Stimulated activated CD4-positive, alpha-beta T cell treated with anti-CD3 and anti-CD28 coated beads, Interleukin-12 subunit alpha, Interleukin-12 subunit beta, amount 100 ng/mL, for 48 hours (primary cell): ENCODE results near the gene PTPDC1.
"Not testable (repeated sequence)": the region's sequence is repeated elsewhere in the genome, so short reads cannot be mapped to it uniquely, and the experiment has no call there.

Experiments
- DNase-seq, 3 donors: peaks; one replicate each; pipeline ENCODE4 v3.0.0-alpha.2; 2020; ENCODE audit warnings: low read depth in 2 of 3, low spot score in 1 of 3

Gene PTPDC1

DNA sequence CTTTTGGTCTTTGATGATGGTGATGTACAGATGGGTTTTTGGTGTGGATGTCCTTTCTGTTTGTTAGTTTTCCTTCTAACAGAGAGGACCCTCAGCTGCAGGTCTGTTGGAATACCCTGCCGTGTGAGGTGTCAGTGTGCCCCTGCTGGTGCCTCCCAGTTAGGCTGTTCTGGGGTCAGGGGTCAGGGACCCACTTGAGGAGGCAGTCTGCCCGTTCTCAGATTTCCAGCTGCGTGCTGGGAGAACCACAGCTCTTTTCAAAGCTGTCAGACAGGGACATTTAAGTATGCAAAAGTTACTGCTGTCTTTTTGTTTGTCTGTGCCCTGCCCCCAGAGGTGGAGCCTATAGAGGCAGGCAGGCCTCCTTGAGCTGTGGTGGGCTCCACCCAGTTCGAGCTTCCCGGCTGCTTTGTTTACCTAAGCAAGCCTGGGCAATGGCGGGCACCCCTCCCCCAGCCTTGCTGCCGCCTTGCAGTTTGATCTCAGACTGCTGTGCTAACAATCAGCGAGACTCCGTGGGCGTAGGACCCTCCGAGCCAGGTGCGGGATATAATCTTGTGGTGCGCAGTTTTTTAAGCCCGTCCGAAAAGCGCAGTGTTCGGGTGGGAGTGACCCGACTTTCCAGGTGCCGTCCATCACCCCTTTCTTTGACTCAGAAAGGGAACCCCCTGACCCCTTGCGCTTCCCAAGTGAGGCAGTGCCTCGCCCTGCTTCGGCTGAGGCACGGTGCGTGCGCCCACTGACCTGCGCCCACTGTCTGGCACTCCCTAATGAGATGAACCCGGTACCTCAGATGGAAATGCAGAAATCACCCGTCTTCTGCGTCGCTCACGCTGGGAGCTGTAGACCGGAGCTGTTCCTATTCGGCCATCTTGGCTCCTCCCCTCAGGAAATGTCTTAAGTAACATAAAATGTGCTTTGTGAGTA, 10.2 kb downstream of the PTPDC1 start:
- not testable (repeated sequence) for DNase-seq

DNA sequence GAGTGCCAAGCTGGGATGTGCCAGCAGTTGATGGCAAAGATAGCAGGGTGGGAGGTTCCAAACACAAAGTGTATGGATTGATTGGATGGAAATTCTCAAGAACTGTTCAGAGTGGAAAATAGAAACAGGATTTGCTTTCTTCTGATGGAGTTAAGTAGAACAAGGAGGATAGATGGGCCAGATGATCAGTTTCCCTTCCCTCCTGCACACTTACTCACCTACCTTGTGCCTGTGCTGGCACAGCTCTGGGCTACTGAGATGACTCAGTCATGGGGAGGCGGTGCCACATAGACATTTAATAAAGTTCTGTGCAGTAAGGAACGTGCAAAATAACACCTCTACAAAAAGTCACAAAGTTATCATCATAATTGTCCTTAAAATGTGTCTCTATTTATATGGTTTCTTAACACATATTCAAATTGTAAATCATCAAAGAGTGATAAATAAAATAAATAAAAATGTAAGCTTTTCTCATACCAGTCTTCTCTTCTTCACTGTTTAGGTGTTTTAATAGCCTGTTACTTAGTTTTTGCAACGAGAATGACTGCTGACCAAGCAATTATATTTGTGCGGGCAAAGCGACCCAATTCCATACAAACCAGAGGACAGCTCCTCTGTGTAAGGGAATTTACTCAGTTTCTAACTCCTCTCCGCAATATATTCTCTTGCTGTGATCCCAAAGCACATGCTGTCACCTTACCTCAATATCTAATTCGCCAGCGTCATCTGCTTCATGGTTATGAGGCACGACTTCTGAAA, 12.7 kb downstream of the PTPDC1 start:
- no peak for DNase-seq

DNA sequence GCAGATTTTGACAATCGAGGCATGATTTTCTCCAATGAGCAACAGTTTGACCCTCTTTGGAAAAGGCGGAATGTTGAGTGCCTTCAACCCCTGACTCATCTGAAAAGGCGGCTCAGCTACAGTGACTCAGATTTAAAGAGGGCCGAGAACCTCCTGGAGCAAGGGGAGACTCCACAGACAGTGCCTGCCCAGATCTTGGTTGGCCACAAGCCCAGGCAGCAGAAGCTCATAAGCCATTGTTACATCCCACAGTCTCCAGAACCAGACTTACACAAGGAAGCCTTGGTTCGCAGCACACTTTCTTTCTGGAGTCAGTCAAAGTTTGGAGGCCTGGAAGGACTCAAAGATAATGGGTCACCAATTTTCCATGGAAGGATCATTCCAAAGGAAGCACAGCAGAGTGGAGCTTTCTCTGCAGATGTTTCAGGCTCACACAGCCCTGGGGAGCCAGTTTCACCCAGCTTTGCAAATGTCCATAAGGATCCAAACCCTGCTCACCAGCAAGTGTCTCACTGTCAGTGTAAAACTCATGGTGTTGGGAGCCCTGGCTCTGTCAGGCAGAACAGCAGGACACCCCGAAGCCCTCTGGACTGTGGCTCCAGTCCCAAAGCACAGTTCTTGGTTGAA, 13.6 kb downstream of the PTPDC1 start:
- DNase-seq, result no peak

DNA sequence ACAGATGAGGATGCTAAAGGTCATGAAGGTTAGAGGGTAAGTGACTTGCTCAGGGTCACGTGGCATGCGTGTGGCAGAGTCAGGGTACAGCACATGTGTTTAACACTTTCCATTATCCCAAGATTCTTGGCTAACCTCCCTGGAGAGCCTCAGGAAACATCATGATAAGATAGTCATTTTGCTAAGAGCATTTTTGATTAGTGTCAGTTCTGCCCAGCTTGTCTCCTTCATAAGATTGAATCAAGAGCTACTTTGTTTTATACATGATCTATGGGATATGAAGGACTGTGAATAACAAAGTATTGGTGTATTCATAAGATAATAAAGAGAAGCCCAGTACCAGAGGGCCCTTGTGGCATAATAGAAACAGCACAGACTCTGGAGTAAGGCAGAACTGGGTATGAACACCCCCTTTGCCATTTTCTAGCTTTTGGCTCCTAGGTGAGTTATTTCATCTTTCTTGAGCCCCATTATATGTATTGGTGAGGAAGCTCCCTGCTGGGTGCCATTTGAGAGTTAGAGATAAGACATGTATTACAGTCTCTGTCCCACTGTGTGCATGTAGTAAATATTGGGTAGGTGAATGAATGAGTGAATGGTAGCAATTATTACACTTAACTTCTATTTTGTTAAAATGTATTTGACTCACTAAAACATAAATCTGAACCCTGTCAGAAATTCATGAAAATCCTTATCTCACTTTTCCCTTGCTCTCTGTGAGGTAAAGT, 16.1 kb downstream of the PTPDC1 start:
- no peak for DNase-seq

DNA sequence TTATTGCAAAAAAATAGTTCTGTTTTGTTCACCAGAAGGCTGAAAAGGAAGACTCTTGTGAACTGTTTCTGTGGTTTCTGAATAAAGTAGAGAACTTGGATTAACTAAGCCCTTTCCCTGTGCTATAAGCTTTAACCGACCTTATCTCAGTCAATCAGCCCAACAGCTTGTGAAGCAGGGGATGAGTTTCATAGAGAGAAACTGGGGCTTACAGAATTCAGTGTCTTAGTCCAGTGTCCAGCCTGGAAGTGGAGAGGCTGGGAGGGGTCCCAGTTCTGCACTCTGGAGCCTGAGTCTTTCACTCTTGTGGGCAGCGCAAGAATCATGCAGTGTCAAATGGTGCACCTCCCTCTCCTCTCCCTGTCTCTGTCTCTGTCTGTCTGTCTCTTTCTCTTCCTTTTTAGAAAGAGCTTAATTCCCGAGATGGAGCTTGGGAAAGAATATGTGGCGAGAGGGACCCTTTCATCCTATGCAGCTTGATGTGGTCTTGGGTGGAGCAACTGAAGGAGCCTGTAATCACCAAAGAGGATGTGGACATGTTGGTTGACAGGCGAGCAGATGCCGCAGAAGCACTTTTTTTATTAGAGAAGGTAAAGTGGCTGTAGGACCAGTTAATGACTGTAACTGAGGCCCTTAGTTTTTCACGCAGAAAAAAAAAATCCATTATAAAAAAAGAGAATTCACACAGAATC, 17.0 kb downstream of the PTPDC1 start:
- DNase-seq, result no peak

DNA sequence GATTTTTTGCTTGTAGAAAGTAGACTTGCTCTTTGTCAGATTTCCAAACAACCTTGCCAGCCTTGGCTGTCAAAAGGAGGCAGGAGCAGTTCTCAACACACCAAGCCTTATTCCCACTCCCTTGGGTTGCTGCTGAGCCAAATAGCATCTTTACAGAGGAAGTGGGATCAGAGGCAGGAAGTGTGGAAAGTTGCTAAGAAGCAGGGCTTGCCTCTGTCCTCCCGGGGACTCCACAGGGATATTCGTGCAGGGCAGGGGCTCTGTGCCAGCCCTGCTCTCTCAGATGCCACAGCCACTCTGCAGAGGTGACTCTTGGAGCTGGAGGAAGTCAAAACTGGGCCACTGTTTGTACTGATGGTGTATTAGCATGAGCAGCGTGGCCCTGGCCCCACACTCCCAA, 24.3 kb downstream of the PTPDC1 start:
- DNase-seq, result no peak

DNA sequence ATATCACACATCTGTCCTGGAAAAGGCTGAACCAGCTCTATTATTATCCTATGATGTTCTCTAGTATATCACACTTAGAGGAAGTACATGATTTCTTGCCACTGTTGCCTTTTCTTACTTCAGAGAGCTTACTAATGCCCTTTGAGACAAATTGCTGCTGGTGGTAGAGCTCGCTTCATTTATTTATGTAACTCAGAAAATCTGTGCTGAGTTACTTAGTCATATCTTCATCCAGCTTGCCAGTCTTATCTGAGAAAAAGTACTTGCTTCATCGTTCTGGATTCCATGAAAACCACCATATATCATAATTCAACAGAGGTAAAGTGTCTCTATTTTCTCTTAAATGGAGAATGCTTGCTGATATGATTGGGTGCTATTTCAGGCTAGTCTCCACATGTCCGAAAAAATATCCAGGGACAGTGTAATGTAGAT, 26.6 kb downstream of the PTPDC1 start:
- no peak for DNase-seq

DNA sequence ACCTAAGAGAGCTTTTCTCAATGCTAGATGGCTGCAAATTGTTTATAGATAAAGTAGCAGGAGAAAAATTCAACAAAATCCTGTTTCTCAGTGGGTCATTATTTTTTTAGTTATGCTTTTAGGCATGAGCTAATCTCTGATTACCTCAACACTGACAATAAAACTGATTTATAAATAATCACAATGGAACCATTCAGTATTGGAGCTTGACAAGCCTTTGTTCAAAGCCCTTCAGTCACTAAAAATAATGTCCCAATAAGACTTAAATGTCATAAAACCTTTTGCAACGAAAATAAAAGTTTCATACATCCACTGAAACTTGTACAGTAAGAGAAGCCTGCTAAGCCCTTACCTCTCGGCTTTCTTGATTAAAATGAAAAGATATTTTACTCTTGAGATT, 27.2 kb downstream of the PTPDC1 start:
- DNase-seq, result no peak

DNA sequence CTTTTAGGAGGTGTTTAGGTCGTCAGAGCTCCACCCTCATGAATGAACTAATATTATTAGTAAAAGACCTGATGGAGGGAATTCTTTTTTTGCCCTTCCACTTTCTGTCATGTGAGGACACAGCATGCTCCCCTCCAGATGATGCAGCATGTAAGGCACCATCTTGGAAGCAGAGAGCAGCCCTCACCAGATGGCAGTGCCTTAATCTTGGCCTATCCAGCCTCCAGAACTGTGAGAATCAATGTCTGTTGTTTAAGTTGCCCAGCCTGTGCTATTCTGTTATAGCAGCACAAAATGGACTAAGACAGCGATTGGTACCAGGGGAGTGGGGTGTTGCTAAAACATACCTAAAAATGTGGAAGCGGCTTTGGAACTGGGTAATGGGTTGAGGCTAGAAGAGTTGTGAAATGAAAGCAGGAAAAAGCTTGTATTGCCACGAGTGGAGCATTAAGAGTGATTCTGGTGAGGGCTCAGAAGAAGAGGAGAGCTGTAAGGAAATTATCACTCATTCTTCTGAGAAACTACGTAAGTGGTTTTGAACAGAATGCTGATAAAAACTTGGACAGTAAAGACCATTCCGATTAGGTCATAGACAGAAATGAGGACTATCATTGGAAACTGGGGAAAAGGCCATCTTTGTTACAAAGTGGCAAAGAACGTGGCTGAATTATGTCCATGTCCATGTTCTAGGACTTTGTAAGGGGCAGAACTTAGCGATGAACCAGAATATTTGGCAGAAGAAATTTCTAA, 28.6 kb downstream of the PTPDC1 start:
- no peak for DNase-seq

DNA sequence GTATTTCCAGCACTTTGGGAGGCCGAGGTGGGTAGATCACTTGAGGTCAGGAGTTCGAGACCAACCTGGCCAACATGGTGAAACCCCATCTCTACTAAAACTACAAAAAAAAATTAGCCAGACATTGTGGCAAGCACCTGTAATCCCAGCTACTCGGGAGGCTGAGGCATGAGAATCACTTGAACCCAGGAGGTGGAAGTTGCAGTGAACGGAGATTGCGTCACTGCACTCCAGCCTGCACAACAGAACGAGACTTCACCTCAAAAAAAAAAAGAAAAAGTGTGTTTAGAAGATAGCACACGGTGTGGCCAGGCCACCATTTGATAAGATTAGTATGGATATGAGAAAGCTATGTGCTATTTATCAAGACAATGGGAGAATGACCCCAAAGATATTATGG, 35.8 kb downstream of the PTPDC1 start:
- DNase-seq, result not testable (repeated sequence)

DNA sequence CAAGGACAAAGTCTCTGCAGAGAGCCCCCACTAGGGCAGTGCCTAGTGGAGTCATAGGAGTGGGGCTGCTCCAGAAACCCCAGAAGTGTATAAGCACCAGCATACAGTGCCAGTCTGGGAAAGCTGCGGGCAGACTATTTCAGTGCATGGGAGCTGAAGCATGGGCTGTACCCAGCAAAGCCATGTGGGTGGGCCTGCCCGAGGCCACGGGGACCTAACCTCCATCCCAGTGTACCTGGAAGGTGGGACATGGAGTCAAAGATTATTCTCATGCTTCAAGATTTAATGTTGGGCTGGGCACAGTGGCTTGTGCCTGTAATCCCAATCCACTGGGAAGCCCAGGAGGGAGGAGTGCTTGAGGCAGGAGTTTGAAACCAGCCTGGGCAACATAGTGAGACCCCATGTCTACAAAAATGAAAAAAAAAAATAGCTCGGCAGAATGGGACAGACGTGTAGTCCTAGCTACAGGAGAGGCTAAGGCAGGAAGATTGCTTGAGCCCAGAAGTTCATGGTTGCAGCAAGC, 36.7 kb downstream of the PTPDC1 start:
- no peak for DNase-seq

DNA sequence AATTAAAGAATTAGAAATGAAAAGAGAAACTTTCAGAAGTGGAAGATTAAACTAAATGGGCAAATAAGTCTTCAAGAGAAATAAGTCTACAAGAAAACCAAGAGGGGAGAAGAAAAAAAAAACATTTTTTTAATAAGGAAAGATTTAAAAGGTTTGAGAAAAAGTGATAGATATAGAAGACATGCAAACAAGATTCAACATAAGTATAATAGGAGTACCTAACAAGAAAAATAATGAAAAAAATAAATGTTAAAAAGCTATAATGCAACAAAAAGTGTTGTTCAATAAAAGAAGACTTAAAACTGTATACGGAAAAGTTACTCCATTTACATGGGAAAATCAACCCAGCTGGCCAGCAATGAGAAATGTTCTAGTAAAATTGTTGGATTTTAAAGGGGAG, 42.6 kb downstream of the PTPDC1 start:
- no peak for DNase-seq

DNA sequence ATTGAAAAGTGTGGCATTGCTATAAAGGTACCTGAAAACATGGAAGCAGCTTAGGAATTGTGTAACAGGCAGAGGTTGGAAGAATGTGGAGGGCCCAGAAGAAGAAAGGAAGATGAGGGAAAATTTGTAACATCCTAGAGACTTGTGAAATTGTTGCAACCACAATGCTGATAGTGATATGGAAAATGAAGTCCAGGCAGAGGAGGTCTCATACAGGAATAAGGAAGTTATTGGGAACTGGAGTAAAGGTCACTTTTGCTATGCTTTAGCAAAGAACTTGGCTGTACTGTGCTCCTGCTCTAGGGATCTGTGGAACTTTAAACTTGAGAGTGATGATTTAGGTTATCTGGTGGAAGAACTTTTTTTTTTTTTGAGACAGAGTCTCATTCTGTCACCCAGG, 43.5 kb downstream of the PTPDC1 start:
- DNase-seq, result no peak

DNA sequence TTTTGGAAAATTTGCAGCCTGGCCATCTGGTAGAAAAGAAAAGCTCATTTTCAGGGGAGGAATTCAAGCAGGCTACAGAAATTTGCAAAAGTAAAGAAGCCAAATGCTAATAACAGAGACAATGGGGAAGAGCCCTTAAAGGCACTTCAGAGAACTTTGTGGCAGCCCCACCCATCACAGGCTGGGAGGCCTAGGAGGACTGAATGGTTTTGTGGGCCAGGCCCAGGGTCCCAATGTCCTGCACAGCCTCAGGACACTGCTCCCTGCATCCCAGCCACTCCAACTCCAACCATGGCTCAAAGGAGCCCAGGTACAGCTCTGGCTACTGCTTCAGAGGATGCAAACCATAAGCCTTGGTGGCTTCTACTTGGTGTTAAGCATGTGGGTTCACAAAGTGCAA, 44.3 kb downstream of the PTPDC1 start:
- no peak for DNase-seq

DNA sequence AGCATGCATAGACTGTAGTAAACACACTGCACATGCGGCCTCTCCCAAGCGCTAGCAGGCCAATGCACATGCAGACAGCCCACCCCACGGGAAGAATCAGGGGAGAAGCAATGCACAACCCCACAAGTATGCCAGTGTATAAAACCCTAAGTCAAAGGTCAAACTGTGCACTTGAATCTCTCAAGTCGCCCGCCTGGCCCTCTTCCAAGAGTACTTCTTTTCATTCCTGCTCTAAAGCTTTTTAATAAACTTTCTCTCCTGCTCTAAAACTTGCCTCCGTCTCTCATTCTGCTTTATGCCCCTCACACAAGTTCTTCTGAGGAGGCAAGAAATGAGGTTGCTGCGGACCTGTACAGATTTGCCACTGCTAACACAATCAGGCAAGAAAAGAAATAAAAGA, 50.4 kb downstream of the PTPDC1 start:
- DNase-seq, result no peak

DNA sequence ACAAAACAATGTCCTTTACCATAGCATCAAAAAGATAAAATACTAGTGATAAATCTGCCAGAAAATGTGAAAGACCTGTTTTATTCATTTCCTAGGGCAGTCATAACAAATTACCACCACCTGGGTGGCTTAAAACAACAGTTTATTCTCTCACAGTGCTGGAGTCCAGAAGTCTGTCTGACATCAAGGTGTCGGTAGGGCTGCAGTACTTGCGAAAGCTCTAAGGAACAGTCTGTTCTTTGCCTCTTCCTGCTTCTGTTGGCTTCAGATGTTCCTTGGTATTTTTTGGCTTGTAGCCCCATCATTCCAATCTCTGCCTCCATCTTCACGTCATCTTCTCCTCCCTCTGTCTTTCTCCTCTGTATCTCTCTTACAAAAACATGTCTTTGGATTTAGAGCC, 51.0 kb downstream of the PTPDC1 start:
- DNase-seq, result no peak

DNA sequence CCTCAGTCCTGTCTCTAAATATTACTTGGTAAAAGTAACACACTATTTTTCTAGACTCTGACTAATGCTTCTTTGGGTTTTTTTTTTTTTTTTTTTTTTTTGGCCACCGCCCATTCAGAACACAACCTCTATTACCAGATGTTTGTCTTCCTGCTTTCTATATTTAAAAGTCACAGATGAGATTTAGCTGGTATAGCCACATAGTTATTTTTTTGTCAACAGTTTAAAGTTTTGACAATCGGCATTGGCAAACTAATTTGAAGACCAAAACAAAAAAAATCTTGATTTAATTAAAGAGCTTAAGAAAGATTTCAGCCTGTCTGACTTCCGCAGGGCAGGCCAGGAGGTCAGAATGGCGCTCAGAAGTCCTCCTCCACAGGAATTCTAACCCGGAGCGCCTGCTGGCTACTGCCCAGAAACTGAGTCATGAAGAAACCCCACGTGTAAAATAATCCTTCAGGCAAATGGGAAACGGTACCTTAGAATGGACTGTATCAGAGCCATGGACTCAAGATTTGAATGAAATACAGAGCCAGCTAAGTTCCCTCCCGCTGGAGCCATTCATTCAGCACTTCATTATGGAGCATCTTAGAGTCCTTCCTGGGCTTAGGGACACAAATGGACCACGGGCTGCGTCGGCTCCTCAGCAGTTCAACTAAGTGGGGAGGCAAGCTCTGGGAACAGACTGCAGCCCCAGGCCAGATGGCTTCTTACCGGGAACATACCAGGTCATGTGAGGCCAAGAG, 55.6 kb downstream of the PTPDC1 start:
- no peak for DNase-seq

DNA sequence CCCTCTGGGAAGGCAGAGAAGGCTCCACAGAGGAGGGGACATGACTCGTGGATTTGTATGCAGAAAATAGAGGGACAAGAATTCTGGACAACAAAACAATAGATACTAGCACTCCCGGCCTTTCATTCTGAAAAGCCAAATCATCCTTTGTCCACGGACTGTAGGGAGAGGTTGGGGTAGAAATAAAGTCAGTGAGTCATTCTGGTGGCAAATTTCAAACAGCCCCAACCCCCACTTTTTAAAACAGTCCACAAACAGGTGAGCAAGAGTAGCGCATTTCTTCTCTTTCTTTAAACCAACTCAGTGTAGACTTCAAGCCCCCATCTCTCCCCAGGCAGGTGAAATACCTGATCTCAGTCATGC, 56.1 kb downstream of the PTPDC1 start:
- DNase-seq, result no peak
